Aorta (tissue), 4 donors: ENCODE measurements around the gene CALHM2. TPM values are rescaled to one million over a fixed set of nuclear protein-coding genes. Genes with fewer than 3 reads are reported as not detected.

ENCODE experiments used
- polyA plus RNA-seq, 2 donors: library from polyadenylated mRNA; stranded (reverse); fragments of 200-250 nt; gene quantifications; one replicate each; pipeline ENCODE4 v1.2.3, GENCODE V29; 2013
- total RNA-seq, 2 donors: library from RNA; stranded (reverse); fragmentation: NEBNext Ultra II Directional; extraction: Animal tissue kit (Norgen Biotek cat#: 25700); gene quantifications; one replicate each; pipeline ENCODE4 v1.2.1, GENCODE V29; 2021
- donor health status: healthy with polysubstance abuse.
- donor health status: Bipolar disorder and iron deficiency.
- donor health status: DM: no; HTN: no; CAD: no.
- donor health status: DM: yes; HTN: yes; CAD: no.

The CALHM2 gene
- total and polyA plus RNA-seq, 4 donors = 31.7 to 90.4 (median 67.4) TPM

Other genes starting within 250 kb of the CALHM2 start
- gene RPEL1, start 206.5 kb downstream of the CALHM2 start, total RNA-seq = not detected
- gene RPEL1, start 206.5 kb downstream of the CALHM2 start, polyA plus RNA-seq = not detected
- not detected for gene INA, start 175.2 kb downstream of the CALHM2 start, total RNA-seq
- gene INA, start 175.2 kb downstream of the CALHM2 start, polyA plus RNA-seq = under 1 TPM in 1 of 2 donors, not detected in 1; 0.08 TPM
- 1 to 10 TPM; 8.1 to 9.7 TPM for gene PCGF6, start 101.2 kb downstream of the CALHM2 start, total RNA-seq
- gene PCGF6, start 101.2 kb downstream of the CALHM2 start, polyA plus RNA-seq = 1 to 10 TPM; 6.4 to 9.8 TPM
- gene TAF5, start 84.4 kb downstream of the CALHM2 start, total RNA-seq = 1 to 10 TPM; 2.2 to 3.0 TPM
- gene TAF5, start 84.4 kb downstream of the CALHM2 start, polyA plus RNA-seq = 1 to 10 TPM in 1 of 2 donors, under 1 TPM in 1; 0.63 to 3.1 TPM
- 100 to 1,000 TPM; 186 to 240 TPM for gene ATP5MK, start 55.9 kb downstream of the CALHM2 start, total RNA-seq
- 1,000 to 10,000 TPM in 1 of 2 donors, 100 to 1,000 TPM in 1; 657 to 1,555 TPM for gene ATP5MK, start 55.9 kb downstream of the CALHM2 start, polyA plus RNA-seq
- gene PDCD11, start 55.7 kb downstream of the CALHM2 start, total RNA-seq = 10 to 100 TPM; 22.7 to 24.2 TPM
- gene PDCD11, start 55.7 kb downstream of the CALHM2 start, polyA plus RNA-seq = 10 to 100 TPM in 1 of 2 donors, 1 to 10 TPM in 1; 6.0 to 11.1 TPM
- not detected for gene CALHM1, start 6.5 kb upstream of the CALHM2 start, total RNA-seq
- not detected for gene CALHM1, start 6.5 kb upstream of the CALHM2 start, polyA plus RNA-seq
- gene CALHM3, start 26.9 kb upstream of the CALHM2 start, total RNA-seq = not detected
- not detected for gene CALHM3, start 26.9 kb upstream of the CALHM2 start, polyA plus RNA-seq
- under 1 TPM; 0.16 to 0.18 TPM for gene NEURL1, start 41.3 kb upstream of the CALHM2 start, total RNA-seq
- 1 to 10 TPM in 1 of 2 donors, under 1 TPM in 1; 0.51 to 2.8 TPM for gene NEURL1, start 41.3 kb upstream of the CALHM2 start, polyA plus RNA-seq